Neuron (in vitro differentiated cells): ENCODE measurements around the gene RBM47.

Experiments
- H2AFZ ChIP-seq: one replicate; pipeline ENCODE4 v1.6.1; 2013; ENCODE audit warnings: low read depth, mild to moderate bottlenecking, inconsistent platforms, low read length, moderate library complexity
- H3K27me3 ChIP-seq: one replicate; pipeline ENCODE4 v1.6.1; 2013; ENCODE audit warnings: low read length; ENCODE audit not compliant: insufficient read depth
- H3K36me3 ChIP-seq: one replicate; pipeline ENCODE4 v1.6.1; 2013; ENCODE audit warnings: low read length; ENCODE audit not compliant: insufficient read depth
- H3K4me1 ChIP-seq: one replicate; pipeline ENCODE4 v1.6.1; 2013; ENCODE audit warnings: low read length; ENCODE audit not compliant: insufficient read depth
- H3K4me3 ChIP-seq: 2 replicates; pipeline ENCODE4 v1.5.1; 2013; ENCODE audit warnings: mild to moderate bottlenecking, low read length, moderate library complexity
- H3K9me3 ChIP-seq: one replicate; pipeline ENCODE4 v1.6.1; 2013; ENCODE audit warnings: low read length

Gene RBM47

GRCh38 chr4:40617872-40618271, 11.8 kb downstream of the RBM47 start:
- H2AFZ ChIP-seq: no peak overlapping the region
- no peaks in the 10 kb centered on the region for H3K36me3 ChIP-seq
- no peaks in the 10 kb centered on the region for H3K9me3 ChIP-seq
- no peaks in the 10 kb centered on the region for H3K4me1 ChIP-seq
- H3K4me3 ChIP-seq: no peak overlapping the region
- H3K27me3 ChIP-seq: no peaks in the 10 kb centered on the region

GRCh38 chr4:40614031-40614430, 15.6 kb downstream of the RBM47 start:
- Histone ChIP-seq H3K4me1 (no peaks in the 10 kb centered on the region), H3K9me3 (no peaks in the 10 kb centered on the region), H2AFZ (no peak overlapping the region), H3K4me3 (no peak overlapping the region), H3K27me3 (no peaks in the 10 kb centered on the region), H3K36me3 (no peaks in the 10 kb centered on the region)

GRCh38 chr4:40613456-40613855, 16.2 kb downstream of the RBM47 start:
- H2AFZ ChIP-seq: no peak overlapping the region
- H3K27me3 ChIP-seq: no peaks in the 10 kb centered on the region
- H3K4me3 ChIP-seq: no peak overlapping the region
- H3K36me3 ChIP-seq: no peaks in the 10 kb centered on the region
- no peaks in the 10 kb centered on the region for H3K9me3 ChIP-seq
- H3K4me1 ChIP-seq: no peaks in the 10 kb centered on the region

- Histone ChIP-seq H3K4me3 (no peak overlapping the region), H2AFZ (no peak overlapping the region), H3K9me3 (no peaks in the 10 kb centered on the region), H3K27me3 (no peaks in the 10 kb centered on the region), H3K36me3 (no peaks in the 10 kb centered on the region), H3K4me1 (no peaks in the 10 kb centered on the region)
Measured at GRCh38 chr4:40612831-40613230, 16.8 kb downstream of the RBM47 start.

- no peaks in the 10 kb centered on the region for H3K9me3 ChIP-seq
- no peaks in the 10 kb centered on the region for H3K36me3 ChIP-seq
- no peak overlapping the region for H3K4me3 ChIP-seq
- no peaks in the 10 kb centered on the region for H3K27me3 ChIP-seq
- H3K4me1 ChIP-seq: no peaks in the 10 kb centered on the region
- no peak overlapping the region for H2AFZ ChIP-seq
Measured at GRCh38 chr4:40612283-40612682, 17.4 kb downstream of the RBM47 start.

GRCh38 chr4:40608628-40609027, 21.0 kb downstream of the RBM47 start:
- Histone ChIP-seq H3K36me3 (no peaks in the 10 kb centered on the region), H2AFZ (no peak overlapping the region), H3K4me3 (no peak overlapping the region), H3K9me3 (no peaks in the 10 kb centered on the region), H3K27me3 (no peaks in the 10 kb centered on the region), H3K4me1 (no peaks in the 10 kb centered on the region)

- Histone ChIP-seq H2AFZ (no peak overlapping the region), H3K36me3 (no peaks in the 10 kb centered on the region), H3K27me3 (no peaks in the 10 kb centered on the region), H3K9me3 (no peaks in the 10 kb centered on the region), H3K4me1 (no peaks in the 10 kb centered on the region), H3K4me3 (no peak overlapping the region)
Measured at GRCh38 chr4:40607221-40607620, 22.4 kb downstream of the RBM47 start.

- no peaks in the 10 kb centered on the region for H3K27me3 ChIP-seq
- no peak overlapping the region for H3K4me3 ChIP-seq
- no peaks in the 10 kb centered on the region for H3K9me3 ChIP-seq
- H3K4me1 ChIP-seq: no peaks in the 10 kb centered on the region
- no peaks in the 10 kb centered on the region for H3K36me3 ChIP-seq
- H2AFZ ChIP-seq: no peak overlapping the region
Measured at GRCh38 chr4:40606239-40606767, 23.4 kb downstream of the RBM47 start.

- H3K4me3 ChIP-seq: no peak overlapping the region
- no peaks in the 10 kb centered on the region for H3K27me3 ChIP-seq
- no peaks in the 10 kb centered on the region for H3K36me3 ChIP-seq
- no peaks in the 10 kb centered on the region for H3K9me3 ChIP-seq
- H2AFZ ChIP-seq: no peak overlapping the region
- no peaks in the 10 kb centered on the region for H3K4me1 ChIP-seq
Measured at GRCh38 chr4:40603281-40603680, 26.4 kb downstream of the RBM47 start.

GRCh38 chr4:40601641-40602040, 28.0 kb downstream of the RBM47 start:
- Histone ChIP-seq H3K27me3 (no peaks in the 10 kb centered on the region), H3K36me3 (no peaks in the 10 kb centered on the region), H3K4me3 (no peak overlapping the region), H3K4me1 (no peaks in the 10 kb centered on the region), H3K9me3 (no peaks in the 10 kb centered on the region), H2AFZ (no peak overlapping the region)

- Histone ChIP-seq H3K4me1 (no peaks in the 10 kb centered on the region), H3K9me3 (no peaks in the 10 kb centered on the region), H3K4me3 (no peak overlapping the region), H3K27me3 (no peaks in the 10 kb centered on the region), H3K36me3 (no peaks in the 10 kb centered on the region), H2AFZ (no peak overlapping the region)
Measured at GRCh38 chr4:40600850-40601249, 28.8 kb downstream of the RBM47 start.

- H3K4me1 ChIP-seq: no peaks in the 10 kb centered on the region
- H3K4me3 ChIP-seq: no peak overlapping the region
- H3K36me3 ChIP-seq: no peaks in the 10 kb centered on the region
- no peaks in the 10 kb centered on the region for H3K9me3 ChIP-seq
- no peaks in the 10 kb centered on the region for H3K27me3 ChIP-seq
- no peak overlapping the region for H2AFZ ChIP-seq
Measured at GRCh38 chr4:40599431-40599830, 30.2 kb downstream of the RBM47 start.

- Histone ChIP-seq H3K4me3 (no peak overlapping the region), H3K27me3 (no peaks in the 10 kb centered on the region), H3K36me3 (no peaks in the 10 kb centered on the region), H3K9me3 (no peaks in the 10 kb centered on the region), H3K4me1 (no peaks in the 10 kb centered on the region), H2AFZ (no peak overlapping the region)
Measured at GRCh38 chr4:40596522-40596921, 33.1 kb downstream of the RBM47 start.

GRCh38 chr4:40595981-40596380, 33.7 kb downstream of the RBM47 start:
- H2AFZ ChIP-seq: no peak overlapping the region
- no peaks in the 10 kb centered on the region for H3K4me1 ChIP-seq
- H3K36me3 ChIP-seq: no peaks in the 10 kb centered on the region
- H3K4me3 ChIP-seq: no peak overlapping the region
- H3K9me3 ChIP-seq: no peaks in the 10 kb centered on the region
- no peaks in the 10 kb centered on the region for H3K27me3 ChIP-seq
